GM21390 (cell line): ENCODE results near the gene DNPEP.
A peak's percentile ranks its signal among the peaks of the same experiment; 100 is the strongest.

ENCODE experiments used
- ATAC-seq: cut with Tn5 transposase; IDR thresholded peaks from one replicate; pipeline ENCODE4 v1.9.1; 2021; ENCODE audit not compliant: unreplicated experiment

Gene DNPEP

GRCh38 chr2:219387306-219388120 lies at the start of gene DNPEP:
Gene DNPEP, minus strand, starts transcription at chr2:219387912. Its CDS starts 118 bp downstream, at chr2:219387794.
- peak; percentile 59 for ATAC-seq

- no peak for ATAC-seq
Observed at GRCh38 chr2:219437141-219437540, 49.4 kb upstream of the DNPEP start.

DNA sequence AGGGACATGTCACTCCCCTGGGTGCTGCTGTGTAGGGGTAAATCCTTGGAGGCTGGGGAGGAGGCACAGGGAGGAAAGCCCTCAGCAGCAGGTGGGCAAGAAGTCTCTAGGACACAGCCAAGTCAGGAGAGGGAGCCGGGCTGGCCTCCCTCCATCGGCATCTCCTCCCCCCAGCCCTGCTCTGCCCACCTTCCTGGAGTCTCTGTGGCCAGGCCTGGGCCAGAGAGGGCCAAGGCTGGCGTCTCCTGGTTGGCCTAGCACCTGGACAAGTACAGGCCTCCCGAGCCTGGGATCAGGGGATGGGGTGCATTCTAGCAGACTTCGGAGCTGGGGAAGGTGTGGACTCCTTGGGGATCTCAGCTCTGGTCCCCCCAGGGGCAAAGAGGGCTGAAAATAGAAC lies 48.8 kb upstream of the DNPEP start:
- no peak for ATAC-seq

DNA sequence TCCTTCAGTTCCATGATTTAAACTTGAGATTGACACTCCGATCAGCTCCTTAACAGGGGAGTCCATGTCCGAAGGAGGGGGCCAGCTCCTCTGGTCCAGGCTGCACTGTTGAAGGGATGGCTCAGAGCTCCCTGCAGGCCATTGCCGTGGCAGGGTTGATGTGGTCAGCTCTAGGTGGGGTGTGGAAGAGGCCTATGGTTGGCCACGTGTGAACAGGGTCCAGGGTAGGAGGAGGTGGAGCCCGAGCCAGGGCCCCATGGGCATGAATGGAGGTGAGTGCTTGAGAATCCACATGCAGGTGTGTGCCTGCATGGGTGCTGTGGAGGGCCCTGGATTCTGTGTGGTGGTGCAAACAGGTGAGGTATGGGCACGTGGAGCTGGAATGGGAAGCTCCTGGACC lies 48.0 kb upstream of the DNPEP start:
- no peak for ATAC-seq

GRCh38 chr2:219434718-219435525 lies 47.2 kb upstream of the DNPEP start, which contains the start of gene SPEG:
Gene SPEG, plus strand, starts transcription at chr2:219434843. Its CDS starts 135 bp downstream, at chr2:219434978.
- no peak for ATAC-seq

DNA sequence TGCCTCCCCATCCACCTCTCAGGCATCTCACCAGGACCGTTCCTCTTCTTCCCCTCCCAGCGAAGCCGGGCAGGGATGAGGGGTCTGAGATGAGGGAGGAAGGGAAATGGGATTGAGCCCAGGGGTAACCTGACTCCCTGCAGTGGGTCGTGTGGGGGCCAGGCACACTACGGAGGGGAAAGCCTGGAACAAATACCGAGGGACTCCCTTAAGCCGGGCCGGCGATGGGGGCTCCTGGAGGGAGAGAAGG lies 46.7 kb upstream of the DNPEP start:
- no peak for ATAC-seq

DNA sequence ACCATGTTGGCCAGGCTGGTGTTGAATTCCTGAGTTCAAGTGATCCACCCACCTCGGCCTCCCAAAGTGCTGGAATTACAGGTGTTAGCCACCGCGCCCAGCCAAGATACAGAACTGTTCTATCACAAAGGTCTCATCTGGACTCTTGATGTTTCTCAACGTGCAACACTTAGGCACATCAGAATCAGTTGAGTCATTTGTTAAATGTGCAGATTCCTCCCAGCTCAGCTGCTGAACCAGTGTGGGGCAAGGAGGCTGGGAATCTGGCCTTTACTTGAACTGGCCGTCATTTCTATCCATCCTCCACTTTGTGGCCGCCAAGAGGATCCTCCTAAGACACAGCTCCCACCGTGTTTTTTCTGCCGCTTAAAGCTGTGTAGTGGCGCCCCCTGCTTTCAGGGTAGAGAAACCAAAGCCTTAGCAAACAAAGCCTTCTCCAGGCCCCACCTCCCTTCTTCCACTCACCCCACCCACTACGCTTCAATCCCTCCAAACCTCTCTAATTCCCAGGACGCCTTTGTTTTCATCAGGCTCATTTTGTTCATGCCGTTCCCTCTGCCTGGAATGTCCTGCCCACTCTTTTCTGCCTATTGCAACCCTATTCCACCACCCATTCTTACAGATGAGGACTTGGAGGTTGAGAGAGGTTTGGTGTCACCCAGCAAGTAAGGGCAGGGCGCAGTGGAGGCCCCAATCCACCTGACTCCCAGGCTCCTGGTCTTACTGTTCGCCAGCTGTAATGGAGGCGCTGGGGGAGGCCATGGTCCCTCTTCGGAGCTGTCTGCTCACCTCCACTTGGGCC lies 46.2 kb upstream of the DNPEP start:
- ATAC-seq: no peak

- no peak for ATAC-seq
Observed at GRCh38 chr2:219430633-219431615, 43.2 kb upstream of the DNPEP start.

GRCh38 chr2:219429958-219430606 lies 42.4 kb upstream of the DNPEP start:
- ATAC-seq: no peak

DNA sequence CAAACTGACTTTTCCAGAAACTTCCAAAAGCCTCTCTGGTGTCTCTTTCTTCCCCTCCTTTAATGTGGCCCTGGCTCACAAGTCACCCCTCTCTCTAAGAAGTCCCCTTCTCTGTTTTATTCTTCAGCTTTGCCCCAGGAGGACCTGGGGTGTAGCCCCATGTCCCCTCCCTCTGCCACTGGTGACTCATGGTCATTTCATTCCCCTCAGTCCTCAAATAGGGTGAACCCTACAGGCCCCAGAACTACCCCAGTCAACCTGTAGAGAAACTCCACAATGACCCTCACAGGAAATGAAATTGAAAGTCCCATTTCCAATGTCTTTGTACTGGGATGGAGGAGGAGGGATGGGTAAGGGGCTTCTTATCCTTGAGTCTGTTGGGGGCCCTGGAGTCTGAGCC lies 40.8 kb upstream of the DNPEP start:
- no peak for ATAC-seq

DNA sequence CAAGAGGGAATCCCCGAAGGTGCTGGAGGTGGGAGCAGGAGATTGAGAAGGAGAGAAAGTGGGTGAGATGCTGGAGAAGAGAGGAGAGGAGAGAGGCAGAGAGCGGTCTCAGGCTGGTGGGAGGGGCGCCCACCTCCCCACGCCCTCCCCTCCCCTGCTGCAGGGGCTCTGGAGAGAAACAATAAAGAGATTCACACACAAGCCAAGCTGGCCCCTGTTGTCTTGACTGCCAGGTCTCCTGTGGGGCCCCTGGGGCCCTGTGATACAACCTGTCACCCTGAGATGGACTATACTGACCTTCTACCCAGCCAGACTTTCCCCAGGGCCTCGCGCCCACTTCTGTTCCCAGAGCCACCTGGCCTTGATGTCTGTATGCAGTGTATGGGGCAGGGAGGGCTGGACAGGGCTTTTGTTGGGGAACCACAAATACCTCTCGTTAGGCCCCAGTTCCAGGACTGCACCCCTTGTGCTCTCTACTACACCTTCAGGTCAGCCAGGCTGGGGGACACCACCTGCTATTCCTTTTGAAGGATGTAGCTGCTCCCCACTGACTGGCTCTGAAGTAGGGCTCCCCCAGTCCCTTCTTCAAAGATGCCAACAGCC lies 38.9 kb upstream of the DNPEP start:
- no peak for ATAC-seq

DNA sequence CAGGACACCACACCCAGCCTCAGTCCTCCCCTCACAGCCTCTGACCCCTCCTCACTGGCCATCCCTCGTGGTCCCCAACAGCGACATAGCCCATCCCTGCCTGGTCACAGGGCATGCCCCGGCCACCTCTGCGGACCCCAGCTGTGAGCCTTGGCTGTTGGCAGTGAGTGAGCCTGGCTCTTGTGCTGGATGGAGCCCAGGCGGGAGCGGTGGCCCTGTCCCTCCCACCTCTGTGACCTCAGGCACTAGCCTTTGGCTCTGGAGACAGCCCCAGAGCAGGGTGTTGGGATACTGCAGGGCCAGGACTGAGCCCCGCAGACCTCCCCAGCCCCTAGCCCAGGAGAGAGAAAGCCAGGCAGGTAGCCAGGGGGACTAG lies 38.3 kb upstream of the DNPEP start:
- ATAC-seq: no peak

DNA sequence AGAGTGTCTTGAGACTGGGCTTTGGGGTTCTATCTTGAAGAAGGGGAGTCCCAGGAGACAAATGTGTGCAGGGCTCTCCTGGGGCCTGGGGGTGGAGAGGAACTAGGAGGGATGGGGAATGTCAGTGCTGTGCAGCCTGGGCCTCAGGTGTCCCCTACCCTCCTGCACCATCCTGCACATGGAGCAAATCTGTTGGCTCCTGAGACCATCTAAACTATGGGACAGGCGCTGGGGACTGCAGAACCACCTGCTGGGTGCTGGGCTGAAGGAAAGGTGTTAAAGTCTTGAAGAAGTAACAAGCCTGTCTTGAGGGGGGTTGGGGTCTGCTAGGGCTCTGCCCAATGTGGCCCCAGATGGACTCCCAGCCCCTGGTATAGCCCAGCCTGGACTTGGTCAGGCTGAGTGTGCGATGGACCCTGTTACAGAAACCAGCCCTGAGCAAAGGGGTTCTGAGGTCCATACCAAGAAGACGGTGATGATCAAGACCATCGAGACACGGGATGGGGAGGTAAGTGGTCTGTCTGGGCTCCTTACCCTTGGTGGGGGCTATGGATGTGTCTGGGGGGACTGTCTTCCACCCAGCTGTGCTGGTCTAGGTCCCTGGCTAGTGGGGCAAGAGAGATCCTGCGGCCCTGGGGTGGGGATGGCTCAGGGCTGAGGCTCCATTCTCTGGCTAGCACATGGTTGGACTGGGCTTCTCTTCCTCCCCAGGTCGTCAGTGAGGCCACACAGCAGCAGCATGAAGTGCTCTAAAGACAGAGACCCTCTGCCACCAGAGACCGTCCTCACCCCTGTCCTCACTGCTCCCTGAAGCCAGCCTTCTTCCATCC lies 37.7 kb upstream of the DNPEP start:
- no peak for ATAC-seq

DNA sequence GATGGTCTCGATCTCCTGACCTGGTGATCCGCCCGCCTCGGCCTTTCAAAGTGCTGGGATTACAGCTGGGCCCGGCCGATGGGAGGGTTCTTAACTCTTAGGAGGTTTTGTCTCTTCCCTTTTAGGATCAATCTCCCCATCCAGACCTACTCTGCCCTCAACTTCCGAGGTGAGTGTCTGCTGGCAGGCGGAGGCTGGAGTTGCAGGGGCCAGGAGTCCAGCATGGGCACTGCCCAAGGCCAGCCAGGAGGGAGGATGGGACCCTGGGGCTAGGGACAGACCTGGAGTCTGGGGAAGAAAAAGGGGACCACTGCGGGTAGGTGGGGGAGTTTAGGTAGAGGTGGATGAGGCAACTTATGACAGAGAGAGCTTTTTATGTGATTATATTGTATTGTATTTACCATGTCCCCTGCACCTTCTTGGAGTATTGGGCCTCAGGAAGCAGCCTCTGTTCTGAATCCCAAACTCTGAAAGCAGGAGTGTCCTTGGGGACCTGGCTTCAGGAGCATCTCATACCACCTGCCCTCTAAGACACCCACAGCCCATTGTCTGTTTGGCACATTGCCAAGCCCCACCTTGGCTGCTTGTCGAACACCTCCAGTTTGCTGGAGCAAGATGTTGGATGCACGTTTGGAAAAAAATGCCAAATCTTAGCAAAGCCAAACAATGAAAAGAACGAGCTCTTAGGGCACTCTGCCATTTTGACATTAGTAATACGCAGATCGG lies 36.1 kb upstream of the DNPEP start:
- ATAC-seq: no peak

DNA sequence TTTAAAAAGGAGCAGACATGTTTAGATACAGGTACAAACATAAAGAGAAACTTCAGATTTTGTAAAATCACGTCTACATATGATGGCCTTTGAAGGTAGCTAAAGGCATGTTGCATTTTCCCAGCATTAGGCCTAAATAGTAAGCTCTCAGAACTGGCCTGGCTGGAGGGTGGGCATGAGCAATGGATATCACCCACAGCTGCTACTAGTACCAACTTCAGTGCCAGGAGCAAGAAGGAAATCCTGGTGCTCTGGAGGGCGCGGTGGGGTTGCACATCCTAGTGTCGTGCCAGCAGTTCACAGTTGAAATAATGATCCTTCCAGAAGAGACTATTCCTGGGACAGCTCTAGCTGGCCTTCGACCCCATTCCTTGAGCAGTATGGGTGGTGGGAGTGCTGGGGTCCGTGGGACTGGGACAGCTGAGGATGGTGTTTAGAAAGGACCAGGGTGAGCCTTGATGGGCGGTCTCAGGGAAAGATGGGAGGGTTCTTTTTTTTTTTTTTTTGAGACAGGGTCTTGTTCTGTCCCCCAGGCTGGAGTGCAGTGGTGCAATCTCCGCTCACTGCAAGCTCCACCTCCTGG lies 35.3 kb upstream of the DNPEP start:
- ATAC-seq: no peak

DNA sequence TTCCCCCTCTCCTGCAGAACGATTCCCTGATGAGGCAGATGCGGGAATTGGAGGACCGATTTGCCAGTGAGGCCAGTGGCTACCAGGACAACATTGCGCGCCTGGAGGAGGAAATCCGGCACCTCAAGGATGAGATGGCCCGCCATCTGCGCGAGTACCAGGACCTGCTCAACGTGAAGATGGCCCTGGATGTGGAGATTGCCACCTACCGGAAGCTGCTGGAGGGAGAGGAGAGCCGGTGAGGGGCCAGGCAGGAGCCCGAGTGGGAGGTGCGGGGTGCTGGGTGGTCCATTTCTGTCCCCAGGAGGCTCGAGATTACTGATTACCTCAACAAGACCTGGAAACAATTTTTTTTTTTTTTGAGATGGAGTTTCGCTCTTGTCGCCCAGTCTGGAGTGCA lies 33.6 kb upstream of the DNPEP start:
- ATAC-seq: no peak

DNA sequence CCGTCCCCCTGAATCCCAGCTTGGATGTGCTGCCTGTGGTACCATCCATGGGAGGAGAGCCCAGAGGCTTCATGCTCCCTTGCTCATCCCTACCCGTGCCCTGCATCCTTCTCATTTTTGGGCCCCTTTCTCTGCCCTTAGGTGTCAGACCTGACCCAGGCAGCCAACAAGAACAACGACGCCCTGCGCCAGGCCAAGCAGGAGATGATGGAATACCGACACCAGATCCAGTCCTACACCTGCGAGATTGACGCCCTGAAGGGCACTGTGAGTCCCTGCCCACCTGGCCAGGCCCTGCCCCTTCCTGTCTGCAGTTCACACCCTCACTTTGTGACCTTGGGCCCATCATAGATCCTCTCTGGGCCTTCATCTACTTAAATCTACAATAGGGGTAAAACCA lies 33.0 kb upstream of the DNPEP start:
- no peak for ATAC-seq
